Keratinocyte (primary cell): ENCODE measurements around the gene CRTC3.
"Not testable (repeated sequence)": the region's sequence is repeated elsewhere in the genome, so short reads cannot be mapped to it uniquely, and the experiment has no call there.

Experiments
- EZH2 ChIP-seq: IDR thresholded peaks from one replicate; pipeline ENCODE4 v1.6.1; 2012; ENCODE audit warnings: inconsistent platforms, mild to moderate bottlenecking, low read length, moderate library complexity
- TF ChIP-seq, protein P1 (sequence below), 3 experiments: IDR thresholded peaks in 1 of 3; conservative IDR thresholded peaks in 1 of 3; optimal IDR thresholded peaks in 1 of 3; 2 replicates in 2 of 3; 3 replicates in 1 of 3; pipeline versions ENCODE3 to v1.5.1; 2011; ENCODE audit warnings: low read length in 3 of 3, mild to moderate bottlenecking in 3 of 3, moderate library complexity in 2 of 3, control low read depth in 1 of 3, inconsistent platforms in 1 of 3; ENCODE audit not compliant: insufficient read depth in 2 of 3; ENCODE audit errors: extremely low read depth in 1 of 3

DNA sequence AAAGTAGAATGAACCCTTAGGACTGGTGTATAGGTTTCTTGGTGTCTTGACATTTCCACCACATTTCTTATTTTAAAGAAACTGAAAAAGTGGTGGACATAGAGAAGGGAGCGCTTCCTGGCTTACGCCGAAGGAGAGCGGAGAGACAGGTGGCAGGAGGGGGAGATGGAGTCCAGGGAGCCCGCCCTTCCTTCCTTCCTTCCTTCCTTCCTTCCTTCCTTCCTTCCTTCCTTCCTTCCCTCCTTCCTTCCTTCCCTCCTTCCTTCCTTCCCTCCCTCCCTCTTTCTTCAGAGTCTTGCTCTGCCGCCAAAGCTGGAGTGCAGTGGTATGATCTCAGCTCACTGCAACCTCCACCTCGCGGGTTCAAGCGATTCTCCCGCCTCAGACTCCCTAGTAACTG is 143.6 kb downstream of the CRTC3 start:
- TF ChIP-seq, protein P1, sequence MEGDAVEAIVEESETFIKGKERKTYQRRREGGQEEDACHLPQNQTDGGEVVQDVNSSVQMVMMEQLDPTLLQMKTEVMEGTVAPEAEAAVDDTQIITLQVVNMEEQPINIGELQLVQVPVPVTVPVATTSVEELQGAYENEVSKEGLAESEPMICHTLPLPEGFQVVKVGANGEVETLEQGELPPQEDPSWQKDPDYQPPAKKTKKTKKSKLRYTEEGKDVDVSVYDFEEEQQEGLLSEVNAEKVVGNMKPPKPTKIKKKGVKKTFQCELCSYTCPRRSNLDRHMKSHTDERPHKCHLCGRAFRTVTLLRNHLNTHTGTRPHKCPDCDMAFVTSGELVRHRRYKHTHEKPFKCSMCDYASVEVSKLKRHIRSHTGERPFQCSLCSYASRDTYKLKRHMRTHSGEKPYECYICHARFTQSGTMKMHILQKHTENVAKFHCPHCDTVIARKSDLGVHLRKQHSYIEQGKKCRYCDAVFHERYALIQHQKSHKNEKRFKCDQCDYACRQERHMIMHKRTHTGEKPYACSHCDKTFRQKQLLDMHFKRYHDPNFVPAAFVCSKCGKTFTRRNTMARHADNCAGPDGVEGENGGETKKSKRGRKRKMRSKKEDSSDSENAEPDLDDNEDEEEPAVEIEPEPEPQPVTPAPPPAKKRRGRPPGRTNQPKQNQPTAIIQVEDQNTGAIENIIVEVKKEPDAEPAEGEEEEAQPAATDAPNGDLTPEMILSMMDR (optimal IDR thresholded peaks at IDR 0.05 in 1 of 3, IDR thresholded peaks at IDR 0.05 in 1 of 3, conservative IDR thresholded peaks at IDR 0.05 in 1 of 3; ENCODE audit: extremely low read depth in 1 of 3, insufficient read depth in 2 of 3, low read length in 3 of 3): not testable (repeated sequence)
- not testable (repeated sequence) for TF ChIP-seq EZH2
